Measurements from ENCODE around the gene GTF2F2. TPM values are rescaled to one million over a fixed set of nuclear protein-coding genes. Genes with fewer than 3 reads are reported as not detected.

The GTF2F2 gene
- total RNA-seq, 1 donor from 2014 or later: 6.4 TPM

GRCh38 chr13:45310341-45311131 lies 190.2 kb downstream of the GTF2F2 start:
- no peak for DNase-seq (ENCODE audit: low spot score in 2 of 2)
- Histone ChIP-seq H3K4me1 (peaks cover 0 to 14% of the 10 kb centered on the region in 2 donors), H3K36me3 (no peaks in the 10 kb centered on the region), H3K9me3 (no peaks in the 10 kb centered on the region), H3K4me3 (peak overlapping the region; percentile 27 to 79), H3K27ac (no peak overlapping the region), H3K27me3 (no peaks in the 10 kb centered on the region)
- TF ChIP-seq, protein P1, sequence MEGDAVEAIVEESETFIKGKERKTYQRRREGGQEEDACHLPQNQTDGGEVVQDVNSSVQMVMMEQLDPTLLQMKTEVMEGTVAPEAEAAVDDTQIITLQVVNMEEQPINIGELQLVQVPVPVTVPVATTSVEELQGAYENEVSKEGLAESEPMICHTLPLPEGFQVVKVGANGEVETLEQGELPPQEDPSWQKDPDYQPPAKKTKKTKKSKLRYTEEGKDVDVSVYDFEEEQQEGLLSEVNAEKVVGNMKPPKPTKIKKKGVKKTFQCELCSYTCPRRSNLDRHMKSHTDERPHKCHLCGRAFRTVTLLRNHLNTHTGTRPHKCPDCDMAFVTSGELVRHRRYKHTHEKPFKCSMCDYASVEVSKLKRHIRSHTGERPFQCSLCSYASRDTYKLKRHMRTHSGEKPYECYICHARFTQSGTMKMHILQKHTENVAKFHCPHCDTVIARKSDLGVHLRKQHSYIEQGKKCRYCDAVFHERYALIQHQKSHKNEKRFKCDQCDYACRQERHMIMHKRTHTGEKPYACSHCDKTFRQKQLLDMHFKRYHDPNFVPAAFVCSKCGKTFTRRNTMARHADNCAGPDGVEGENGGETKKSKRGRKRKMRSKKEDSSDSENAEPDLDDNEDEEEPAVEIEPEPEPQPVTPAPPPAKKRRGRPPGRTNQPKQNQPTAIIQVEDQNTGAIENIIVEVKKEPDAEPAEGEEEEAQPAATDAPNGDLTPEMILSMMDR (IDR thresholded peaks at IDR 0.05): no peak
- intact Hi-C loops (cut with DNase I): loop anchor here (2.0 kb wide), 1 partner anchor 30 kb away; the partner anchor contains the start of gene TPT1

- no peak overlapping the region for H3K4me3 ChIP-seq
- intact Hi-C loops (cut with DNase I): no loop called here
Observed at GRCh38 chr13:45314822-45315221, 194.5 kb downstream of the GTF2F2 start.

DNA sequence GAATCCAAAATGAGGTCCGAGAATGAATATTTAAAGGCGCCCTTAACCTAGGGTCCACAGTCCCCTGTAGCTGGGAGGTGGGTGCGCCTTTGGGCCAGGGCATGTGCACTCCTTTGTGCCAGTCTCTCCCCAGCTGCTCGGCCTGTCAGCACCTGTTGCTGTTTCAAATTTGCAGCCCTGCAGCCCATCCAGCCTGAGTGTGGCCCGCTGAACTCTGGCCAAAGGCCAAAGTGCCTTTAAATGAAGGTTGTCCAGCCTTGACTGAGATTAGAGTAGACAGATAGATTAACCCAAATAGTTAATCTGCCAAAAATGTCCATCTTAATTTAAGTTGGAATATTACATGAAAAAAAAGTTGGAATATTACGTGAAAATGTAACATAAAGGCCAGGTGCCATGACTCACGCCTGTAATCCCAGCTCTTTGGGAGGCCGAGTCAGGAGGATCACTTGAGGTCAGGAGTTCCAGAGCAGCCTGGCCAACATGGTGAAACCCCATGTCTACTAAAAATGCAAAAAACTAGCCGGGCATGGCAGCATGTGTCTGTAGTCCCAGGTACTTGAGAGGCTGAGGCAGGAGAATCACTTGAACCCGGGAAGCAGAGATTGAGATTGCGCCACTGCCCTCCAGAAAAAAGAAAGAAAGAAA lies 195.3 kb downstream of the GTF2F2 start:
- intact Hi-C loops (cut with DNase I): no loop called here
- H3K36me3 ChIP-seq: no peaks in the 10 kb centered on the region
- no peaks in the 10 kb centered on the region for H3K27me3 ChIP-seq
- no peak overlapping the region for H3K4me3 ChIP-seq
- peak overlapping the region; percentile 37 to 59 for H3K27ac ChIP-seq
- H3K4me1 ChIP-seq: peaks cover 4 to 13% of the 10 kb centered on the region in 2 donors
- TF ChIP-seq, protein P1 (IDR thresholded peaks at IDR 0.05): no peak
- H3K9me3 ChIP-seq: no peaks in the 10 kb centered on the region
- DNase-seq (ENCODE audit: low spot score in 2 of 2): no peak

More at GRCh38 chr13:45314822-45315221, 194.5 kb downstream of the GTF2F2 start:
- H3K36me3 ChIP-seq: no peaks in the 10 kb centered on the region
- DNase-seq (ENCODE audit: low spot score in 2 of 2): no peak
- no peaks in the 10 kb centered on the region for H3K9me3 ChIP-seq
- H3K4me1 ChIP-seq: peaks cover 4 to 12% of the 10 kb centered on the region in 2 donors
- H3K27me3 ChIP-seq: no peaks in the 10 kb centered on the region
- H3K27ac ChIP-seq: no peak overlapping the region
- TF ChIP-seq, protein P1 (IDR thresholded peaks at IDR 0.05): no peak

DNA sequence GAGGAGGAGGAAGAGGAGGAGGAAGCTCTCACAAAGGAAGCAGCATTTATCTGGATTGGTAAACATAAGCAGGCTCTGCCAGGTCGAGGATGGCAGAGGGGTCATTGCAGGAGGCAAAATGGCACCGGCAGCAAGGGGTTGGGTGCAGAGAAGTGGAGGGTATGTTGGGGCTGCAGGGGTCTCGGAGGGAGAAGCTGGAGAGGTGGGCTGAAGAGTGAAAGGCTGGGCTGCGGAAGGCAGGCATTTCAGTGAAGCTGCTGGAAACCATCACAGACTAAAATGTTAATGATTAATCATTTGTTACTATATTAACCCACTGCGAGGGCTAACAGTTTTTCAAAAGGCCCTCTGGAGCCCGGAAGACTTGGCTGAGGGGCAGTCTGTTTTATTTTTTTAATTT lies 196.0 kb downstream of the GTF2F2 start:
- H3K4me1 ChIP-seq: peaks cover 4 to 12% of the 10 kb centered on the region in 2 donors
- TF ChIP-seq, protein P1 (IDR thresholded peaks at IDR 0.05): no peak
- H3K36me3 ChIP-seq: no peaks in the 10 kb centered on the region
- no peak for DNase-seq (ENCODE audit: low spot score in 2 of 2)
- no peaks in the 10 kb centered on the region for H3K9me3 ChIP-seq
- H3K27me3 ChIP-seq: no peaks in the 10 kb centered on the region
- intact Hi-C loops (cut with DNase I): no loop called here
- H3K27ac ChIP-seq: peak overlapping the region; percentile 37 to 59
- H3K4me3 ChIP-seq: no peak overlapping the region

- no peak overlapping the region for H3K4me3 ChIP-seq
- H3K27me3 ChIP-seq: no peaks in the 10 kb centered on the region
- H3K9me3 ChIP-seq: no peaks in the 10 kb centered on the region
- TF ChIP-seq, protein P1 (IDR thresholded peaks at IDR 0.05): no peak
- DNase-seq (ENCODE audit: low spot score in 2 of 2): no peak
- H3K4me1 ChIP-seq: peaks cover 4 to 8% of the 10 kb centered on the region in 2 donors
- H3K27ac ChIP-seq: peak overlapping the region; percentile 36 to 59
- no peaks in the 10 kb centered on the region for H3K36me3 ChIP-seq
- intact Hi-C loops (cut with DNase I): no loop called here
Observed at GRCh38 chr13:45316996-45317395, 196.7 kb downstream of the GTF2F2 start.

All from ascending aorta (tissue), 2 donors.